Adrenal gland (tissue), 5 donors: ENCODE data around the gene TRMT2A.

Experiments
- CTCF ChIP-seq, 6 experiments: fragments of 450-650 bp in 4 of 6; fragments of 200-600 bp in 2 of 6; sonication (generic) in 1 of 6; IDR thresholded peaks; 1 replicate in 5 of 6; 2 replicates in 1 of 6; pipeline versions ENCODE4 v1.5.1 to v1.8.0; 2016 to 2021; ENCODE audit warnings: antibody characterized with exemption in 6 of 6, mild to moderate bottlenecking in 2 of 6, moderate library complexity in 1 of 6
- POLR2A ChIP-seq, 2 donors: fragments of 450-650 bp; IDR thresholded peaks; one replicate each; pipeline ENCODE4 v1.6.1; 2017; ENCODE audit warnings: antibody characterized with exemption in 2 of 2, mild to moderate bottlenecking in 2 of 2, moderate library complexity in 1 of 2
- donor health status: DM: no; HTN: no; CAD: no.

GRCh38 chr22:20121856-20122415, 4.9 kb upstream of the TRMT2A start:
- TF ChIP-seq POLR2A (IDR thresholded peaks at IDR 0.05) (no peak), CTCF (IDR thresholded peaks at IDR 0.05) (no peak)
